Gastrocnemius medialis (tissue), 4 donors: ENCODE measurements around the gene ABTB1.

Experiments used
- POLR2A ChIP-seq, 2 donors: fragments of 450-650 bp; IDR thresholded peaks; one replicate each; pipeline ENCODE4 v1.6.1; 2017; ENCODE audit warnings: antibody characterized with exemption in 2 of 2, mild to moderate bottlenecking in 2 of 2, moderate library complexity in 2 of 2
- TF ChIP-seq, protein P1 (sequence below), 5 experiments: fragments of 450-650 bp in 3 of 5; fragments of 200-600 bp in 2 of 5; sonication (generic) in 2 of 5; IDR thresholded peaks in 4 of 5; conservative IDR thresholded peaks in 1 of 5; 1 replicate in 4 of 5; 2 replicates in 1 of 5; pipeline ENCODE4 v1.5.1; 2016 to 2019; ENCODE audit warnings: antibody characterized with exemption in 5 of 5, mild to moderate bottlenecking in 3 of 5, moderate library complexity in 3 of 5

DNA sequence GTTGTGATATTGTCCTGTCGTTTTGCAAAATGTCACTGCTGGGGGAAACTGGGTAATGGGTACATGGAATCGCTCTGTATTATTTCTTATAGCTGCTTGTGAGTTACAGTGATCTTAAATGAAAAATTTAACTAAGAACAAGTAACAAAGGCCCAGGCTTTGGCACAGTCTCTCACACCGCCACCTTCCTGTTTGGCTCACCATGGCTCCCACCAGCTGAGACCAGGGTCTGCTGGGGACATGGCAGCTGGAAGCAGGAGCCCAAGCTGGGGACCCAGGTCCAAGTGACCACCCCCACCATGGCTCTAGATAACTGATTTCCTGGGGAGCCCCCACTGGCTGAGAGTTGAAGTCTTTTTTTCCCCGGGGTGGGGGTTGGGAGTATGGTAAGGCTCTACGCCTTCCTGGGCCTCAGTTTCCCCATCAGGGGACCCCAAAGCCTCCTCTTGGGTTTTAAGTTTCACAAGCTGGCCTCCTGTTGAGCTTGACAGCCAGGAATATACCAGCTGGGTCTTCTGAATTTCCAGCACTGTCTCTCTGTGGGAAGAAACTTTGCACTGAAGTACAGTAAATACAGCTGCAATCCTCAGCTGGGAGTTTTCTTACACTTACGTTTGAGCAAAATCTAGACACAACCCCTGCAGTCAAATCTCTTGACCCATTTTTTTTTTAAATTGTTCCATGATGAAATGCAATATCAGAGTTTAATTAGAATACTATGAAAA is 26.1 kb downstream of the ABTB1 start:
- no peak for TF ChIP-seq POLR2A (IDR thresholded peaks at IDR 0.05)
- TF ChIP-seq, protein P1, sequence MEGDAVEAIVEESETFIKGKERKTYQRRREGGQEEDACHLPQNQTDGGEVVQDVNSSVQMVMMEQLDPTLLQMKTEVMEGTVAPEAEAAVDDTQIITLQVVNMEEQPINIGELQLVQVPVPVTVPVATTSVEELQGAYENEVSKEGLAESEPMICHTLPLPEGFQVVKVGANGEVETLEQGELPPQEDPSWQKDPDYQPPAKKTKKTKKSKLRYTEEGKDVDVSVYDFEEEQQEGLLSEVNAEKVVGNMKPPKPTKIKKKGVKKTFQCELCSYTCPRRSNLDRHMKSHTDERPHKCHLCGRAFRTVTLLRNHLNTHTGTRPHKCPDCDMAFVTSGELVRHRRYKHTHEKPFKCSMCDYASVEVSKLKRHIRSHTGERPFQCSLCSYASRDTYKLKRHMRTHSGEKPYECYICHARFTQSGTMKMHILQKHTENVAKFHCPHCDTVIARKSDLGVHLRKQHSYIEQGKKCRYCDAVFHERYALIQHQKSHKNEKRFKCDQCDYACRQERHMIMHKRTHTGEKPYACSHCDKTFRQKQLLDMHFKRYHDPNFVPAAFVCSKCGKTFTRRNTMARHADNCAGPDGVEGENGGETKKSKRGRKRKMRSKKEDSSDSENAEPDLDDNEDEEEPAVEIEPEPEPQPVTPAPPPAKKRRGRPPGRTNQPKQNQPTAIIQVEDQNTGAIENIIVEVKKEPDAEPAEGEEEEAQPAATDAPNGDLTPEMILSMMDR (IDR thresholded peaks at IDR 0.05 in 4 of 5, conservative IDR thresholded peaks at IDR 0.05 in 1 of 5): no peak
